MCF 10A (cell line): ENCODE data around the gene C1QTNF9B. TPM values are rescaled to one million over a fixed set of nuclear protein-coding genes. Genes with fewer than 3 reads are reported as not detected.

ENCODE experiments used
- BruUV-seq: library from RNA; stranded (reverse); fragments of 400-500 nt; replicated peaks from 2 replicates; lab custom pipeline; 2021; lab: Mats Ljungman, UMichigan
- CTCF ChIA-PET: fragments of 300-600 bp; sonication (Branson Sonifier 250); formaldehyde crosslinking; extraction: SDS; loops from one replicate; lab custom pipeline; 2021; ENCODE audit warnings: antibody characterized with exemption, inconsistent platforms; lab: Yijun Ruan, JAX
- POLR2A ChIA-PET: fragments of 300-600, 350-650 bp; sonication (Branson Sonifier 250); formaldehyde crosslinking; extraction: SDS; loops from one replicate; lab custom pipeline; 2020; ENCODE audit warnings: antibody characterized with exemption, inconsistent platforms; lab: Yijun Ruan, JAX
- DNase-seq: peaks from one replicate; pipeline ENCODE4 v3.0.0-alpha.2; 2018; ENCODE audit not compliant: unreplicated experiment
- H3K27ac Mint-ChIP-seq: one replicate; pipeline ENCODE4 v1.8.0; 2022; ENCODE audit warnings: mild to moderate bottlenecking, low read depth, mixed read lengths; ENCODE audit not compliant: unreplicated experiment
- H3K27me3 Mint-ChIP-seq: one replicate; pipeline ENCODE4 v1.8.0; 2022; ENCODE audit warnings: mixed read lengths; ENCODE audit not compliant: insufficient read depth, unreplicated experiment
- H3K36me3 Mint-ChIP-seq: one replicate; pipeline ENCODE4 v1.8.0; 2022; ENCODE audit warnings: mild to moderate bottlenecking, moderate library complexity, mixed read lengths; ENCODE audit not compliant: insufficient read depth, unreplicated experiment
- H3K4me1 Mint-ChIP-seq: one replicate; pipeline ENCODE4 v1.8.0; 2022; ENCODE audit warnings: mixed read lengths; ENCODE audit not compliant: insufficient read depth, unreplicated experiment
- H3K4me3 Mint-ChIP-seq: one replicate; pipeline ENCODE4 v1.8.0; 2022; ENCODE audit warnings: mild to moderate bottlenecking, moderate library complexity, mixed read lengths; ENCODE audit not compliant: unreplicated experiment
- H3K9me3 Mint-ChIP-seq: one replicate; pipeline ENCODE4 v1.8.0; 2022; ENCODE audit warnings: mixed read lengths; ENCODE audit not compliant: unreplicated experiment
- intact Hi-C: fragments of 100-400 bp; cut with micrococcal nuclease; formaldehyde crosslinking; loops from 2 replicates; pipeline ENCODE4 v1.14.1; 2022
- total RNA-seq: library from RNA; stranded (reverse); gene quantifications from 2 replicates; pipeline ENCODE4 v1.2.3, GENCODE V29; 2022
- TF ChIP-seq, protein P1 (sequence below): fragments of 200-600 bp; IDR thresholded peaks from one replicate; pipeline ENCODE4 v1.8.0; 2022; ENCODE audit warnings: antibody characterized with exemption, mild to moderate bottlenecking; ENCODE audit not compliant: unreplicated experiment

C1QTNF9B gene
- total RNA-seq, 1 experiment from 2014 or later: not detected

DNA sequence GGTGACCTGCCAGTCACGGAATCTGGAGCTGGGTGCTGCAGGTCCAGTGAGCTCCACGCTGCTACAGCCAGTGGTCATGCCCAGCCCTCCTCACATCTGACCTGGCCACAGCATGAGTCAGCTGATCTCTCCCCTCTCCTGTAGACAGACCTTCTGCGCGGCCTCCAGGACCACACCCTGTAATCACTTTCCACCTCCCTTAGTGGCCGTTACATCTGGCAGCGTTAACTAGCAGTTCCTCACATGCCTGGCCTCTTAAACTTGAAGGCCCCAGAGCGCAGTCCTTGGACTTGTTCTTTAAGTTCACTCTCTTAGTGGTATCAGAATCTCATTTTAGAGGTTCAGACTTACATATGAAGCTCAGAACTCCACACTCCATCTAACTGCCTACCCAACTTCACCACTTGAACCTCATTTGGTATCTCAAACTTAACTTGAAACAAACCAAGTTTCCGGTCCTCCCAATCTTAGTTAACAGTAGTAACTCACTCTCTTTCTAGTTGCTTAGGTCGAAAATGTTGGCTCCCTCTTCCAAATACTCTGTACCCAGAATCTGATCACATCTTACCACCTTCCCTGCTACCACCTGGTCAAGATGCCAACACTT is 30.8 kb downstream of the C1QTNF9B start:
- H3K36me3 Mint-ChIP-seq: peaks cover 15% of the 10 kb centered on the region

DNA sequence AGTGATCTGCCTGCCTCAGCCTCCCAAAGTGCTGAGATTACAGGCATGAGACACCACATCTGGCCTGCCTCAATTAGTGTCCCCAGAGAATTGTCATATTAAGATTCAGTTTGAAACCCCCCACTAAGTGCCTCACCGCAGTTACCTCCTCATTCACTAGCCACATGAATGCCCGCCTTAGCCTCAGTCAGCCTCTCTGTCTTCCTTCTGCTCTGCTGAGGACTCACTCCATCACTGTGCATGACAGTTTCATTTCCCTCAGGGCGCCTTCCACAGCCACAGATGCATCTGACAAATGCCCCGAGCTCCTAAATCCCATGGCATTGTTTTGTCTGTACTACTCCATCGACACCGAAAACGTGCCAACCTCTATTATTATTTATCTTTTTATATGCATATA is 31.4 kb downstream of the C1QTNF9B start:
- ChIA-PET POLR2A (interaction anchor here (0.9 to 1.1 kb wide), 2 partner anchors 18 to 157 kb away, joined by 3 read pairs; no protein-coding TSS in a partner anchor), CTCF (interaction anchor here (1.6 kb wide), 1 partner anchor 9 kb away, joined by 4 read pairs; no protein-coding TSS in a partner anchor)
- H3K9me3 Mint-ChIP-seq: no peaks in the 10 kb centered on the region
- no peak overlapping the region for H3K27ac Mint-ChIP-seq
- no peak overlapping the region for H3K4me3 Mint-ChIP-seq
- H3K36me3 Mint-ChIP-seq: peaks cover 16% of the 10 kb centered on the region
- H3K4me1 Mint-ChIP-seq: no peaks in the 10 kb centered on the region
- TF ChIP-seq, protein P1, sequence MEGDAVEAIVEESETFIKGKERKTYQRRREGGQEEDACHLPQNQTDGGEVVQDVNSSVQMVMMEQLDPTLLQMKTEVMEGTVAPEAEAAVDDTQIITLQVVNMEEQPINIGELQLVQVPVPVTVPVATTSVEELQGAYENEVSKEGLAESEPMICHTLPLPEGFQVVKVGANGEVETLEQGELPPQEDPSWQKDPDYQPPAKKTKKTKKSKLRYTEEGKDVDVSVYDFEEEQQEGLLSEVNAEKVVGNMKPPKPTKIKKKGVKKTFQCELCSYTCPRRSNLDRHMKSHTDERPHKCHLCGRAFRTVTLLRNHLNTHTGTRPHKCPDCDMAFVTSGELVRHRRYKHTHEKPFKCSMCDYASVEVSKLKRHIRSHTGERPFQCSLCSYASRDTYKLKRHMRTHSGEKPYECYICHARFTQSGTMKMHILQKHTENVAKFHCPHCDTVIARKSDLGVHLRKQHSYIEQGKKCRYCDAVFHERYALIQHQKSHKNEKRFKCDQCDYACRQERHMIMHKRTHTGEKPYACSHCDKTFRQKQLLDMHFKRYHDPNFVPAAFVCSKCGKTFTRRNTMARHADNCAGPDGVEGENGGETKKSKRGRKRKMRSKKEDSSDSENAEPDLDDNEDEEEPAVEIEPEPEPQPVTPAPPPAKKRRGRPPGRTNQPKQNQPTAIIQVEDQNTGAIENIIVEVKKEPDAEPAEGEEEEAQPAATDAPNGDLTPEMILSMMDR: no peak
- BruUV-seq: no TSS peak
- no peak for DNase-seq
- intact Hi-C loops: no loop called here
- H3K27me3 Mint-ChIP-seq: no peaks in the 10 kb centered on the region

More for the DNA sequence above, 30.8 kb downstream of the C1QTNF9B start:
- no peak for DNase-seq
- Mint-ChIP-seq H3K27me3 (no peaks in the 10 kb centered on the region), H3K4me3 (no peak overlapping the region), H3K9me3 (no peaks in the 10 kb centered on the region), H3K4me1 (no peaks in the 10 kb centered on the region), H3K27ac (no peak overlapping the region)
- POLR2A ChIA-PET: interaction anchor here (0.9 to 1.1 kb wide), 2 partner anchors 19 to 157 kb away, joined by 3 read pairs; no protein-coding TSS in a partner anchor
- TF ChIP-seq, protein P1: no peak
- CTCF ChIA-PET: interaction anchor here (1.6 kb wide), 1 partner anchor 9 kb away, joined by 4 read pairs; no protein-coding TSS in a partner anchor
- intact Hi-C loops: no loop called here
- BruUV-seq: no TSS peak

DNA sequence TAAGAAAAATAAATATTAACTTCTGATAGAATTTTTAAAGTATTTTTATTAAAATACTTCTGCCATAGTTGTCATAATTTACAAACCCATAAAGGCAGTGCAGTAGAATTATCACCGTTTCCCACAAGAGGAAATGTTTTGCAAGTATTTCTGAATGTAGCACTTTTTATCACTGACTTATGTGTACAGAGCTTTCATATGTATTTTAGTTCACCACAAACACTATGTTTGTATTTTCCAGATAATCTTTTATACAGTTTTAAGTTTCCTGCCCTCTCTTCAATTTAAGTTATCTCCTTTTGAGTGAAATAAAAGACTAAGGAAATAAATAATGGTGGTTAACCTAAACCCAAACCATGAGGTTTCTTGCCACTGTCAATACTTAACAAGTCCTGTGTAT is 32.3 kb downstream of the C1QTNF9B start:
- no peak for DNase-seq
- Mint-ChIP-seq H3K36me3 (peaks cover 21% of the 10 kb centered on the region), H3K9me3 (no peaks in the 10 kb centered on the region), H3K4me3 (no peak overlapping the region), H3K4me1 (no peaks in the 10 kb centered on the region), H3K27ac (no peak overlapping the region), H3K27me3 (no peaks in the 10 kb centered on the region)
- TF ChIP-seq, protein P1: no peak
- BruUV-seq: no TSS peak
- ChIA-PET POLR2A (no interaction called here), CTCF (no interaction called here)
- intact Hi-C loops: no loop called here

DNA sequence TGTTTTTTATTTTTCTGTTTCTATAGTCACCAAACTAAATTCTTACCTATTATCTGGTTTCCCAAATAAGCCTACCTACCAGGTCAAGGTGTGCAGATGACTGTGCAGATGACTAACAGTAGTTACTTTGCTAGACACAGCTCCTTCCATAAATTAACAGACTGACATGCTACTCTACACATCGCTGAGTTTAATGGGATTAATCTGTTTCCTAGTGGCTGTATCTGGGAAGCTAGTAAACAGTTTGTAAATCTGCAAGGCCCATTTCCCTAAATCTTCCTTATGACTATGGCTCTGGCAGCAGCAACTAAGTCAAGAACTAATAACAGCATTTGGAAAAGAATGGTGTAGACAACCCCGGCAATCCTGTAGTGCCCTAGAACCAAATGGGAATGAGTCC is 36.0 kb downstream of the C1QTNF9B start:
- DNase-seq: no peak
- no peak overlapping the region for H3K4me3 Mint-ChIP-seq
- no peaks in the 10 kb centered on the region for H3K27me3 Mint-ChIP-seq
- intact Hi-C loops: no loop called here
- TF ChIP-seq, protein P1: no peak
- ChIA-PET POLR2A (no interaction called here), CTCF (interaction anchor here (0.8 kb wide), 1 partner anchor 198 kb away, joined by 5 read pairs; no protein-coding TSS in a partner anchor)
- H3K36me3 Mint-ChIP-seq: peaks cover 24% of the 10 kb centered on the region
- H3K9me3 Mint-ChIP-seq: no peaks in the 10 kb centered on the region
- no peak overlapping the region for H3K27ac Mint-ChIP-seq
- BruUV-seq: no TSS peak
- H3K4me1 Mint-ChIP-seq: no peaks in the 10 kb centered on the region
